ENCODE results near the gene TCF15.

DNA sequence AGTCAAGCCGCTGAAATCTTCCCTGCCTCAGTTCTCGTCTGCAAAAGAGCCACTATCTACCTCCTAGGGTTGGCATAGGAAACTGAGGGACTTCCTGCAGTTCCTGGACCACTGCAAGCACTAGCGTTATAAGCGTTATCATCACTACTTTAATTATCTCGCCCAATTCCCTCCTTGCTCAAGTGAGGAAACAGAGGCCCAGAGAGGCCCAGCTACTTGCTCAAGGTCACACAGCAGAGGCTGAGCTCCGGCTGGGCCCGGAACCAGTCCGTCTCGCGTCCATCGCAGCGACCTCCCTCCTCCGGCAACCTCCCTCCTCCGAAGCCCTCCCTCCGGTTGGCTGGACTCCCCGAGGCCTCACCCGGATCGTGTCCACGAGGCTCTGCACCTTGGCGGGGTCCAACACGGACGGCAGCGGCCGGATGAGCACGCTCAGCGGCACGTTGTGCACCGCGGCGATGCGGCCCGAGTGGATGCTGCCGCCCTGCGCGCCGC lies 42.6 kb upstream of the TCF15 start:
- TF ChIP-seq, protein P1, sequence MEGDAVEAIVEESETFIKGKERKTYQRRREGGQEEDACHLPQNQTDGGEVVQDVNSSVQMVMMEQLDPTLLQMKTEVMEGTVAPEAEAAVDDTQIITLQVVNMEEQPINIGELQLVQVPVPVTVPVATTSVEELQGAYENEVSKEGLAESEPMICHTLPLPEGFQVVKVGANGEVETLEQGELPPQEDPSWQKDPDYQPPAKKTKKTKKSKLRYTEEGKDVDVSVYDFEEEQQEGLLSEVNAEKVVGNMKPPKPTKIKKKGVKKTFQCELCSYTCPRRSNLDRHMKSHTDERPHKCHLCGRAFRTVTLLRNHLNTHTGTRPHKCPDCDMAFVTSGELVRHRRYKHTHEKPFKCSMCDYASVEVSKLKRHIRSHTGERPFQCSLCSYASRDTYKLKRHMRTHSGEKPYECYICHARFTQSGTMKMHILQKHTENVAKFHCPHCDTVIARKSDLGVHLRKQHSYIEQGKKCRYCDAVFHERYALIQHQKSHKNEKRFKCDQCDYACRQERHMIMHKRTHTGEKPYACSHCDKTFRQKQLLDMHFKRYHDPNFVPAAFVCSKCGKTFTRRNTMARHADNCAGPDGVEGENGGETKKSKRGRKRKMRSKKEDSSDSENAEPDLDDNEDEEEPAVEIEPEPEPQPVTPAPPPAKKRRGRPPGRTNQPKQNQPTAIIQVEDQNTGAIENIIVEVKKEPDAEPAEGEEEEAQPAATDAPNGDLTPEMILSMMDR (IDR thresholded peaks at IDR 0.05), result no peak
- TF ChIP-seq POLR2A (IDR thresholded peaks at IDR 0.05), result no peak
